Neutrophil (primary cell): ENCODE data around the gene PIEZO1.

ENCODE experiments used
- H3K27ac ChIP-seq: fragments of 200-600 bp; sonication (generic); 2 replicates; pipeline ENCODE4 v1.5.1; 2016; ENCODE audit warnings: mild to moderate bottlenecking, moderate library complexity
- H3K27me3 ChIP-seq: fragments of 200-600 bp; sonication (generic); 2 replicates; pipeline ENCODE4 v1.6.0; 2016; ENCODE audit warnings: mild to moderate bottlenecking
- H3K36me3 ChIP-seq: fragments of 200-600 bp; sonication (generic); 2 replicates; pipeline ENCODE4 v1.5.1; 2017
- H3K4me1 ChIP-seq, 2 experiments: fragments of 200-600 bp in 1 of 2; sonication (generic) in 1 of 2; 1 replicate in 1 of 2; 2 replicates in 1 of 2; pipeline versions ENCODE4 v1.5.1 to v1.6.1; 2013 to 2016; ENCODE audit warnings: low read depth in 1 of 2, low read length in 1 of 2, mild to moderate bottlenecking in 1 of 2, moderate library complexity in 1 of 2; ENCODE audit not compliant: control insufficient read depth in 1 of 2, insufficient read depth in 1 of 2
- H3K4me3 ChIP-seq, 2 experiments: fragments of 200-600 bp in 1 of 2; sonication (generic) in 1 of 2; 1 replicate in 1 of 2; 2 replicates in 1 of 2; pipeline ENCODE4 v1.5.1; 2013 to 2016; ENCODE audit warnings: low read depth in 1 of 2, low read length in 1 of 2, mild to moderate bottlenecking in 1 of 2, moderate library complexity in 1 of 2
- H3K9me3 ChIP-seq: fragments of 200-600 bp; sonication (generic); 2 replicates; pipeline ENCODE4 v1.5.1; 2016
- CTCF ChIP-seq: fragments of 200-600 bp; sonication (generic); IDR thresholded peaks from 2 replicates; pipeline ENCODE4 v1.5.1; 2016; ENCODE audit warnings: antibody characterized with exemption

Gene PIEZO1

GRCh38 chr16:88685156-88686061 is 99.6 kb downstream of the PIEZO1 start:
- peaks cover 56 to 79% of the 10 kb centered on the region in 2 experiments for H3K4me1 ChIP-seq
- no peaks in the 10 kb centered on the region for H3K9me3 ChIP-seq
- H3K27me3 ChIP-seq, result peaks cover 16% of the 10 kb centered on the region
- peaks cover 13% of the 10 kb centered on the region for H3K36me3 ChIP-seq
- peak overlapping the region; percentile 87 for H3K27ac ChIP-seq
- H3K4me3 ChIP-seq, result peak overlapping the region; percentile 88 to 96
- no peak for TF ChIP-seq CTCF

GRCh38 chr16:88684569-88685155 is 100.4 kb downstream of the PIEZO1 start:
- peaks cover 16% of the 10 kb centered on the region for H3K36me3 ChIP-seq
- no peaks in the 10 kb centered on the region for H3K9me3 ChIP-seq
- no peak for TF ChIP-seq CTCF
- peak overlapping the region; percentile 87 for H3K27ac ChIP-seq
- H3K4me3 ChIP-seq, result peak overlapping the region; percentile 88 to 96
- H3K4me1 ChIP-seq, result peaks cover 60 to 77% of the 10 kb centered on the region in 2 experiments
- peaks cover 16% of the 10 kb centered on the region for H3K27me3 ChIP-seq

- Histone ChIP-seq H3K27ac (peak overlapping the region; percentile 89), H3K4me3 (peak overlapping the region; percentile 37 to 57), H3K27me3 (no peaks in the 10 kb centered on the region), H3K36me3 (peaks cover 42% of the 10 kb centered on the region), H3K9me3 (no peaks in the 10 kb centered on the region), H3K4me1 (peaks cover 56 to 62% of the 10 kb centered on the region in 2 experiments)
- no peak for TF ChIP-seq CTCF
These were observed 103.1 kb downstream of the PIEZO1 start for GRCh38 chr16:88681709-88682451.

GRCh38 chr16:88681084-88681680 is 103.8 kb downstream of the PIEZO1 start:
- Histone ChIP-seq H3K4me3 (peak overlapping the region; percentile 37 to 57), H3K9me3 (no peaks in the 10 kb centered on the region), H3K36me3 (peaks cover 49% of the 10 kb centered on the region), H3K27me3 (no peaks in the 10 kb centered on the region), H3K27ac (peak overlapping the region; percentile 89), H3K4me1 (peaks cover 52 to 56% of the 10 kb centered on the region in 2 experiments)
- TF ChIP-seq CTCF, result peak; percentile 57

- H3K27me3 ChIP-seq, result no peaks in the 10 kb centered on the region
- H3K9me3 ChIP-seq, result no peaks in the 10 kb centered on the region
- no peak for TF ChIP-seq CTCF
- peak overlapping the region; percentile 89 for H3K27ac ChIP-seq
- H3K36me3 ChIP-seq, result peaks cover 55% of the 10 kb centered on the region
- H3K4me1 ChIP-seq, result peaks cover 51% of the 10 kb centered on the region in 2 experiments
- H3K4me3 ChIP-seq, result peak overlapping the region in 1 of 2 experiments; percentile 57
These were observed 104.4 kb downstream of the PIEZO1 start for GRCh38 chr16:88680554-88681083.
